Activated CD4-positive, alpha-beta T cell treated with anti-CD3 and anti-CD28 coated beads, Interleukin-2, Interleukin-6, amounts not matched to agents 100 ng/mL and 50 ng/mL, durations not matched to agents 16 hours and 8 hours (primary cell): ENCODE data around the gene AQP6.

Source experiments
- DNase-seq: peaks from one replicate; pipeline ENCODE4 v3.0.0-alpha.2; 2020

The AQP6 gene

DNA sequence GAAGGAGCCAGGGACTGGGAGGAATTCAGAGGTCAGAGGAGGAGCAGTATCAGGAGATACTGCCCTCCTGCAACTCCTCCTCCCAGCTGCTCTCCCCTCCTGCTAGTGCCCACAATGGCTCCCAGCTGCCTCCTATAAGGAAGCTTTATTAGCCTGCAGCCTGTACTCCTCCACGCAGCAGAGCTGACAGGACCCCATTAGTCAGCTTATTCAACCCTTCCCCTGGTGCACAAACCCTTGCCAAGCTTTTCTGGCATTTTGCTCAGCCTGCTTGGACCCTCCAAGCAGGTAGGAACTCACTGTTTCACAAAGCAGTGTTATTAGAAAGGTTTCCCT lies 29.2 kb upstream of the AQP6 start:
- no peak for DNase-seq

DNA sequence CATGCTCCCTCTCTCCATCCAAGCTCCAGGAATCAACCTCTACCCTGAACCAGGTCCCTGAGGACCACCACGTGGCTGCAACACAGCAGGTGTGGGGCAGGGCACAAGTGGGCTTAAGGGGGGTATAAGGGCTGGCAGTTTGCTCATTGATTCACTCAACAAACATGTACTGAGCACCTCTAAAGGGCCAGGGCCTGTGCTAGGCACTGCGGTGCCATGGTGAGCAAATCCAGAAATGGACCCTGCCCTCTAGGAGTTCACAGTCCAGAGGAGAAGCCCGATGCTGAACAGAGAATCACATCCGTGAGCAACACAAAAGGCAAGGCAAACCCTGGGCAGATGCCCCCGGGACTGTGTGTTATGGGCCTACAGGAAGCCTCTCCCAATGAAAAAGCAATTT lies 28.7 kb upstream of the AQP6 start:
- no peak for DNase-seq

DNA sequence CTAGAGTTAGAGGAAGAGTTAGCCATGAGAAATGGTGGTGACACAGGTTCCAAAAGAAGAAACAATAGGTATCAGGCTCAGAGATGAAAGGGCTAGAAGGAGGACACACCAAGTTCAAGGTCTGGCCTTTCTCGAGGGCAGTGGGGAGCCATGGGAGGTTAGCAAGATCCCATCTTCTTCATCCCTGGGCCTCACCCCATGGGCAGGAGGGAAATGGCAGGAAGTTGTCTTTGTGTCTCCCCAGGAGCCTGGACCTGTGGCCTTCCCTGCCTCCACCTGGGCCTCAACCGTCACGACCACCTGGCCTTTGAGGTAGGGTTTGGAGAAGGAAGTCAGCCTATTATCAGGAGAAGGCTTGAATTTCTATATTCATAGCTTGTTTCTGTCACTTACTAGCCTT lies 28.0 kb upstream of the AQP6 start:
- no peak for DNase-seq

DNA sequence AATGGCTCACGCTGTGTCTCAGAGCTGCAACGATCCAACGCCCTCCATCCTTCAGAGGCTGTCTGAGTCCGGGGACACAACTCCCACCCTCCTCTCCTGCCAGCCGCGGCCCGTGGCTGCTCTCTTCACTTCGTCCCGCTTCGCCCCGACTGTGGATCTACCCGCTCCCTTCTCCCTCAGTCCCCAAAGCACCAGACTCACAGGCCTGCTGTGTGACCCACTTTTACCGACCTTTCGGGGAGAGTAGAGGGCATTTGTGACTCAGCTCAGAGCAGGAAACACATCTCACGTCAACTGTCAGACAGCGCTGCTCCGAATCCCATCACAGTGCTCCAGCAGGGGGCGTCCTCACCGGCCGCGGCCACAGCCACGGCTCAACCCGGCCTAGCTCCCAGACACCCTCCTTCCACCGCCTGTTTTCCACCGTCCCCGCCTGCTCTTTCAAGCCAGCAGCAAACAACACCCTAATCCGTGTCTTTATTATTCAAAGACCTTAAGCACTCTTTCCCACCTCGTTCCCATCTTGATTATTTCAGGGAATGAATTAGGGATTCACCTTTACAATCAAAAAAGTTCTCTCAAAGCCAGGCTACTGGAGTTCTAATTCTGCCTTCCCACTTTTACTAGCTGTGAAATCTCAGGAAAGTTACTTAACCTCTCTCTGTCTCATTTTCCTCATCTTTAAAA lies 27.2 kb upstream of the AQP6 start:
- DNase-seq: peak; percentile 94

DNA sequence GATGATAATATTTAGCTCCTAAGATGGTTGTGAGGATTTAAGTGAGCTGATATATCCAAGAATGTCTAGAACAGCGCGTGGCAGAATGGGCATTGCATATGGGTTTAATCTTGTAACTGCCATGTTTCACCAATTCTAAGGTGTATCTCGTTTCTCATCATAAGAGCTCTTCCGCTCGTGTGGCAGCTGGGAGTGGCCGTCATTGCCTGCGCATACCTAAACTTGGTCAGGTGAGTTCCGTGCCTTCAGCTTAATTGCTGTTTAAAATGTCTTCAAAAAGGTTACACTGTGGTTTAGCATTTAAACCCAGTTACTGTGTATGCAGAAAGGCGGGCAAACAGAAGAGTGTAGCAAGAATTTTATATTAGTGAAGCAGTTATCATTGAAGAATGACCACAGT lies 26.7 kb upstream of the AQP6 start:
- DNase-seq: no peak

DNA sequence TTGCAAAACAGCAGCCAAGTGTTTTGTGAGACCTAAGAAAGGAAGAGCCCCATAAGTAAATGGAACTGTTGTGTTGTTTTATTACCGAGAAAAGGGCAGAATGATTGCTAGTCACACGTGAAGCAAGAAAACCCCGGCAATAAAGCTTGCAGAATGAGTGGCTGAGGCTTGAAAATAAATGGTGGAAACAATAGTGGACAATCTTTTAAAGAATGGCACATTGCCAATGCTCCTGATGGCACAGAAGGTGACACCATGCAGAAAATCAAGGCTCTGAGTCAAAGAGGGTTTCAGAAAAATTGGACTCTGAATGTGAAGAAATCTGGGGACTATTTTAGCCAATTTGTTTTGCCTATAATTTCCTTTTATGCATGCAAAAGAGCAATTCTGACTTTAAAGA lies 26.2 kb upstream of the AQP6 start:
- no peak for DNase-seq

DNA sequence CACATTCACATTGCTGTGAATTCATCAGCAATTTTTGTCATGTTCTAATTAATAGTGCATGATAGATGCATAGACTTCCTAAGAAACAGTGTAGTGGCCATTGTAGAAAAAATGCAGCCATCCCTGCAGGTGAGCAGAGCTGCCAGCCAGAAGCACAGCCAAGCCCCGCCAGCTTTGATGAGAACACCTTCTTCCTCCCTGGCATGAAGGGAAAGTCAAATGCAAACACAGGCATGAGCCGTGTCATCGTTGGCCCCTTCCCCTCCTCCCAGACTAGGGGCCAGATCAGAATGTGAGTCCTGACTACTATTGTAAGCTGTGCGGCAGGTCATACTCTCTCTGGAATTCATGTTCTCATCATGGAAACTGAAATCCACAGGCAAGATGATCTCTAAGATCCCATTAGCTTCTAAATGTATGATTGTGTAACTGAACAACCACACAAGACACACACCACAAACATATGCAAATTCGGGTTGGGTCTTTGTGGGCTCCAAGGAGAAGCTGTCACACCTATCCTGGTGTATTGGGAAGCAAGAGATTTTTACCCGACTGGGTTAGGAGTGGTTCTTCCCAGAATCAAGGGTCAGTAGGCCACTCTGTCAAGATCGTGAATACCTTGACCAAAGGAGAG lies 25.0 kb upstream of the AQP6 start:
- DNase-seq: no peak

DNA sequence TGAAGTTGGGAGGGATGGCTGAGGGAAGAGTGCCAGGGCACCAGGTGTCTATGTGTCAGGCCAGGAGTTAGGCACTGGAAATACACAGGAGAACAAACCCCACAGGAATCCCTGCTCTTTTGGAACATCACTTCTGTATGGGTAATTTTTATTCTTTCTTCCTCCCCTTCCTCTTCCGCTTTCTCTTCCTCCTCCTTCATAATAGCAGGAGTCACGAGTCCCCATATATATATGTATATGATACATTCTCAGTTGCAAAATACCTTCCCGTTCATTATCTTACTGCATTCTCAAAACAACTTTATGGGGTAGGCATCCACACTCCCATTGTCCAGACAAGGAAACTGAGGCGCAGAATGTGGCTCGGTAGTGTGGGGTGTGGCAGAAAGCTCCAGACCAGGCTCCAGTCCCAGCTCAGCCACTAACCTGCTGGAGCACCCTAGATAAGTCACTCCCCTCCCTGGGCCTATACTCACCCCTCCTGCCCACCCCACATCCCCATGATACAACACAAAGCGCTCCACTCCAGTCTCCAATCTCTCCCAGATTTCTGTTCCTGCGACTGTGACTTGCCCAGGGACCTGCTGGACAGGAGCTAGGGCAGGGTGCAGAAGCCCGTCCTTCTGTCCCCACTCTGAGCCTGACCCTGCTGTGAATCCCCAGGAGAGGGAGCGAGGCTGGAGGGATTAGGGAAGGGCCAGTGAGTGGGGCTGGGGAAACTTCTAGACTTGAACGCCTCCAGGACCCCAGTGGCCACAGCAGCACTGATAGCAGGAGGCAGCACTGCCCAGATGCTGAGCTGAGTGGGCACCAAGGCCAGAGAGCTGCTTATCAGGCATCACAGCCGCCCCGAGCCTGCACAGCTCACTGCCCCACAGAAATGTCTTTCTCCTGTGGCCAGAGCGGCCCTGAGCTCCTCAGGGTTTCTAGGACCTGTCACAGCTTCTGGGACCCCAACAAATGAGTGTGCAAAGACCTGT lies 23.6 kb upstream of the AQP6 start:
- no peak for DNase-seq

DNA sequence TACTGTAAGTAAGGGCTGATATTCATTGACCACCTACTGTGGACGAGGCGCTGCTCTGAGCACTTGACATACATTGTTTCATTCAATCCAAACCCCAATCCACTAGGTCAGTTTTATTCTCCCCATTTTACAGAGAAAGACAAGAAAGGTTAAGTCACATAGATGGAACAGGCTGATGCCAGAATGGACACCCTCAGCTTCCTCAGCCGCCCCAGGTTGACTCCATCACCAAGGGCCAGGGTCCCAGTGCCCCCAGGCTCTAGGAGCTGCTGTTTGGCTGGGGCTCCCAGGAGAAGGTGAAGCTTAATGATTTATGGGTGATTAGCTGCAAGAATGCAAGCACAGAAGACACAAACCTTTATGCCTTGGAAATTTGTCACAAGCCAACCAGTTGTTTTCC lies 22.9 kb upstream of the AQP6 start:
- no peak for DNase-seq

DNA sequence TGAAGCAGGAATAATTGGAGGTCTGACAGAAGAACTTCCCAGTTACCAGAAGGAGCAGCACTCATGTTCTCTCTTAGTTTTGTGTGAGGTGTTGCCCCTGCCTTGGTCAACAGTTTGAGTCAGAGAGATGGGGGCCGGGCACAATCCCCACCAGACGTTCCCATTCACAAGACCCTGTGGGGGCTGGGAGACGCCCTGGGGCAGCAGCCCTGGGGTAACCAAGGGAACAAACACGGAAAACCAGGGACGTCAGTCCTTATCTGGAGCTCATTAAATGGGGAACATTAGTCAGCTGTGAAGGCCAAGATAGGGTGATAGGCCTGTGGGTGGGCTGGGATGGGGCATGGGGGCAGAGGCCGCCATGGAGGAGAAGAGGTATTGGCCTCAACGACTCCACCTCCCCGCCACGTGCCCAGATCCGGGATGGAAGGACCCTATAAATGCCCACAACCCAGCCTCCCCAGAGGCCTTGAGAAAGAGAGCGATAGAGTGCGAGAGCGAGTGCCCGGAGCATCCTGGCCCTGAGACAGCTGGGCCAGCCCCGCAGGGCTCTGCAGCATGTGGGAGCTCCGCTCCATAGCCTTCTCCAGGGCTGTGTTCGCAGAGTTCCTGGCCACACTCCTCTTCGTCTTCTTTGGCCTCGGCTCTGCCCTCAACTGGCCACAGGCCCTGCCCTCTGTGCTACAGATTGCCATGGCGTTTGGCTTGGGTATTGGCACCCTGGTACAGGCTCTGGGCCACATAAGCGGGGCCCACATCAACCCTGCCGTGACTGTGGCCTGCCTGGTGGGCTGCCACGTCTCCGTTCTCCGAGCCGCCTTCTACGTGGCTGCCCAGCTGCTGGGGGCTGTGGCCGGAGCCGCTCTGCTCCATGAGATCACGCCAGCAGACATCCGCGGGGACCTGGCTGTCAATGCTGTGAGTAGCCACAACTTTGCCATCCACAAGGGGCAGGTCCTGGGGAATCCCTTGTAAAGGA lies 22.2 kb upstream of the AQP6 start, which contains the start of gene AQP2:
AQP2 (plus strand) TSS at position 465 of the 979 bp plus-strand sequence; CDS start at position 559, 94 bp downstream.
- no peak for DNase-seq

DNA sequence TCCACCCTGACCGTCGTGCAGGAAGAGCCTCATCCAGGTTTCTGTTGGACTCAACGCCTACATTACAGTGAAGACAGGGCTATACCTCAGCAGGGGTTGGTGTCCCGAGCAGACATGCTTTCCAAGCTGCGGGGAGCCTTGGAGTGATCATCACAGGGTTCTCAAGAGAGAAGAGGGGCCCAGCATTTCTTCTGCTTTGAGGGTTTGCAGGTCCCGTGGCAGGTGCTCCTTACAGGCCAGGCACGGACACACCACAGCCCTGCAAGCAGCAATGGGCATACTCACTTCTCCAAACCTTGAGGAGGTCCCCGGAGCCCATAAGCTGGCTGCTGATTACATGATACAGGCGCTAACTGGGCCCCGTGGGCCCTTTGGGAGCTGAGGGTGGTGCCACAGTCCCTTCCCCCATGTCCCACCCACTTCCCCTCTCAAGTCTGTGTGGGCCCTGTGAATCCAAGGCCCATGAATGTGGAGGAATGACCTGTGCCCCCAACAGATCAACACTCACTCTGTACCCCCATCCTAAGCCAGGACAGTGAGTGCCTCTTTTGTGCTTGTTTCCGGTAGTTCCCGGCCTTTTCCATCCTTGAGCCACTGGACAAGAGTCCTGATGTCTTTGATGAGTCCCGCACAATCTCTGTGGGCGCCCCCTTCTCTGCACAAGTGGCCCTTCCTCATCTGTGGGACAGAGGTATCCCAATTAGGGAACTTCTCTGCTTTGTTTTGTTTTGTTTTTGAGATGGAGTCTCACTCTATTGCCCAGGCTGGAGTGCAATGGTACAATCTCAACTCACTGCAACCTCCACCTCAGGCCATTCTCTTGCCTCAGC lies 21.1 kb upstream of the AQP6 start:
- DNase-seq: no peak

DNA sequence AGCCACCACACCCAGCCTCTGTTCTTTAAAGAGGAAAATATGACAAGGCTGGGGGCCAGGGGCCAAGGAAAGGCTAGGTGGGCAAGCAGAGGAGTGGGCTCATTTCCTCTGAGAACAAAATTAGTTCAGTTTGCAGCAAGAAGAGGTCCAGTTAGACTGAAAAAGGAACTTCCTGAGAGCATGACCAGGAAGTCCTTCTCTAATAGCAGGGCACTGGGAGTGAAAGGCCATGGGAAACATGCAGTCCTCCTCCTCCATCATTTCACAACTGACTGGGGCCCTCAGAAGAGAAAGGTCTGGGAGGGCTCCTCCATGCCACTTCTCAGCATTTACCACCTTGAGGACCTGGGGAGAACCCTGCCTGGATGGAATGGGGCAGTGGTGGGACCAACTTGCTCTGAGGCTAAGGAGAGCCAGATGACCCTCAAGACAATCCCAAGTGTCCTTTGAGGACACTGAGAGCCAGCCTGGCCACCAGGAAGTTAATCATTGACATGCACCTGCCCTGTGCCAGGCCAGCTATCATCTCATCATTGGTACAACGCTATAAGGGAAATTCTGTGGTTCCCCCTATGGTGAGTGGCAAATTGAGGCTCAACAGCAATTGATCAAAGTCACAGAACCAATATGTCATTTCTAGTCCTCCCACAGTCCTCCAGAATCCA lies 20.2 kb upstream of the AQP6 start:
- no peak for DNase-seq

DNA sequence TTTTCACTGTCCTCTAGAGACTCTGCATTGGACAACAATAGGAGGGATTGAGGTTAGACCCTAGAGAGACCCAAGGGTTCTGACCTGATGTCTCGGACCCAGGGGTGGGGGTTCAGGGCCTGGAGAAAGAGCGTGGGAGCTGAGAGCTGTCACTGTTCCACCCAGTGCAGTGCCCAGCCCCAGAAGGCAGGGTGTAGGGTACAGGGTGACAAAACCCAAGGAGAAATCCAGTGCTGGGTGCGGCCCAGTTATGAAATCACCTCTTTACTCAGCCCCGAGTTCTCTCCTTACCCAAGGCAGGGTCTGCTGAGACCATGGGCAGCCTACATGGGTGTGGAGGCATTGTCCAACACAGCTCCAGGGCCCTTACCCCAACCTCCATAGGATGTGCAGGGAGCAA lies 19.6 kb upstream of the AQP6 start:
- DNase-seq: no peak

DNA sequence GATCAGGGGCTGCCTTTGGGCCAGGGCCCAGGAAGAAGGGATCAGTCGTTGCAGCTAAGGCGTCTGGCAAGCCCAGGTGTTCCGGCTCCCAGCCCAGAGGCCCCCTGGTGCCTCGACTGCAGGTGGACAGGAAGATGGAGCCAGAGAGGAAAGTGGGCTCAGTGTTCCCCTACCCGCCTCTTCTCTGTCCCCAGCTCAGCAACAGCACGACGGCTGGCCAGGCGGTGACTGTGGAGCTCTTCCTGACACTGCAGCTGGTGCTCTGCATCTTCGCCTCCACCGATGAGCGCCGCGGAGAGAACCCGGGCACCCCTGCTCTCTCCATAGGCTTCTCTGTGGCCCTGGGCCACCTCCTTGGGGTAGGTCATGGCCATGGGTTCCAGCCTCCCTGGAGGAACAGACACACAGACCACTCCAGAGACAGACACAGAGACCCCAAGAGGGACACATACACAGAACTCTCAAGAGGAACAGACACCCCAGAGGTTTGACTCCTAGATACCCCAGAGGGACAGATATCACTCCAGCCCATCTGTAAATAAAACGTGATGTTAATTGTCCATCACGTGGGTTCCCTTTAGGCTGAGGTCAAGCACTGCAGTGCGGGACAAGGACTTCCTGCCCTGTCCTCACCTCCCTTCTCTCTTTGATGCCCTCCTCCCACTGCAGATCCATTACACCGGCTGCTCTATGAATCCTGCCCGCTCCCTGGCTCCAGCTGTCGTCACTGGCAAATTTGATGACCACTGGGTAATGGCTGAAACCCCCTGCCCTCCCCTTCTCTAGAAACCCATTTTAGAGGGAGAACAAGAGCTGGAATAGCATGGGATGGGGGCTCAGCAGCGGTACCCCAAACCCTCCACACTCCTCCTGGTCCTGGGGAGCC lies 18.5 kb upstream of the AQP6 start:
- DNase-seq: no peak

DNA sequence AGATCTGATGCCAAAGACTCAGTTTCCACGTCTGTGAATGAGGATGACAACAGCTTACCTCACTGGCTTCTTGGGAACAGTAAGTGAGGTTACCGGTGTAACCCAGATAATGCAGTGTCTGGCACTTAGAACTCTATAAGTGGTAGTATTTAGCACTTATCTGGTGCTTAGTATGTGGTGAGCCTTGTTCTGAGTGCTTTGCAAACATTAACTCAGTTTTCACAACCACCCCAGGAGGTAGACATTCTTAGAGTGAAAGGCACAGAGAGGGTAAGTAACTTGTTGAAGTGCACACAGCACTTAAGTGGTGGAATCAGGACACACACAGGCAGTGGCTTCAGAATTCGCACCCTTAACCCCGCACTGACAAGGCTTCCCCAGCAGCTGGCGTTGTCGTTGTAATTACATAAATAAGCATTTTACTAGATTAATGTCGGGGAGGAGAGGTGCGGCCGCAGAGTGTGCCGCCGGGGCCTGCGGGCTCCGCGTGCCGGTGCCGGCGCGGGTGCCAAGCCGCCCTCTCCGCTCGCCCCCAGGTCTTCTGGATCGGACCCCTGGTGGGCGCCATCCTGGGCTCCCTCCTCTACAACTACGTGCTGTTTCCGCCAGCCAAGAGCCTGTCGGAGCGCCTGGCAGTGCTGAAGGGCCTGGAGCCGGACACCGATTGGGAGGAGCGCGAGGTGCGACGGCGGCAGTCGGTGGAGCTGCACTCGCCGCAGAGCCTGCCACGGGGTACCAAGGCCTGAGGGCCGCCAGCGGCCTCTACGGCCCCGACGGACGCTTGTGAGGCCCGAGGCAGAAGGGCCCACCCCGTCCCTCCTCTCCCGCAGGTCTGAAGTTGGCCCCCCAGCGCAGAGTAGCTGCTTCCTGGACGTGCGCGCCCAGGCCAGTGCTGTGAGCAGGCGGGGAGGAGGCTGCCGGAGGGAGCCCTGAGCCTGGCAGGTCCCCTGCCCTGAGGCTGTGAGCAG lies 17.6 kb upstream of the AQP6 start:
- DNase-seq: no peak

DNA sequence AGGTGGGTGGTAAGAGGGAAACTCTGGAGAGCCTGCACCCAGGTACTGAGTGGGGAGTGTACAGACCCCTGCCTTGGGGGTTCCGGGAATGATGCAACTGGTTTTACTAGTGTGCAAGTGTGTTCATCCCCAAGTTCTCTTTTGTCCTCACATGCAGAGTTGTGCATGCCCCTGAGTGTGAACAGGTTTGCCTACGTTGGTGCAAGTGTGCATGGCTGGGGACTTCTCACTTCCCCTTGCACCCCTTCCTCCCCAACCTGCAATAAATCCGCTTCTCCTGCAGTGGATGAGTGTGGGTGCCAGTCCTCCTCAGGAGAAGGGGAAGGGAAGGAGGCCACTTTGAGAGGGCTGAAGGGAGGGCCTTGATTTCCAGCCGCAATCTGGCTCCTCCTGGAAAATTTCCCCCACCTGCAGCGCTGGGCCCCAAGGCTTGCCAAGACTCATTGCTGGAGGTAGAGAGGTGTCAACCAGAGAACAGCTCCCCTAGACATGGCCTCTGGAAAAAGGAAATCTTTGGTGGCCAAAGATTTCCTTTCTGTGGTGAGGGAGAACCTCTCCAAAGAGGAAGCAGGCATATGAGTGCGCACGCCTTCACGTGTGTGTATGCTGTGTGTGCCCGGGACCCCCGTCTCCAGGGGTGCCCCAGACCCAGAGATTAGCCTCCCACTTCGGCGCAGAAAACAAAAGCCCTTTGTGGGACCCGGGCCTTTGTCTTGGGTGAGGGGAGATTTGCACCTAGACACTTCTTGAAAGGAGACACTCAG lies 16.7 kb upstream of the AQP6 start:
- DNase-seq: no peak

DNA sequence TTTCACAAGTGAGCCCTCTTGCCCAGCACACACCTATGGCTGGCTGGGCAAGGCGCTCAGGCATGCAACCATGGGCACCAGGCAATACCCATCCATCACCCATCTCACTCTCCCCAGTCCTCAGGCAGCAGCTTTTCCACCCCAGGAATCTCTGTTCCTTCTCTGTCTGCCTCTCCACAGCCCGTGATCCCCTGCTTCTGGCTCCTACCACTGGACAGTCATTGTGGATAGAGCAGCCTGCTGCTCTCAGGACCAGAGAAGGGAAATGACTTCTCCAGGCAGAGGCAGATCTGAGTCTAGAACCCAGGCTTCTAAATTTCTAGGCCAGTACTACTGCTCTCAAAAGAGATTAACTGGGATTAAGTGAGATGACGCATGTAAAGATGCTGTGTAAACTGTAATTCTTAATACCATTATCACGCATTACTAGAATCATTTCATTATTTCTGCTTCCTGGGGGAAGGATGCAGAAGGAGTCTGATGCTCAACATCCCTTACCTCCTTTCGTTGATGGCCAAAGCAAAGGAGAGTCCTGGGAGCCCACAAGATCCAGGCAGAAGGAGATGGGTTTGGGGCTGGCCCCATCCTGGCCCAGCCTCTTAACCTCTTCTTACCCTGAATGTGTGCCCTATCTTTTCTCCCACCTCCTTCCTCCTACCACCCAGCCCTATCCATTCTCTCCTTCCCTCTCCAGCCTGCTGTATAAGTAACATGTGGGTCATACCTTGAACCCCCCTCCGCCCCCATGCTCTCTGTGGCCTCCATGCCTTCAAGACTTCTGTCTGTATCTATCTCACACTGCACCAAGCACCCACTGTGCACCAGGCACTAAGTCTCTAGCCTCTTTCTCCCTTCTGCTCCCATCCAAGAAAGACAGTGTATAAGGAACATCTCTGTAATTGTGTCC lies 15.8 kb upstream of the AQP6 start:
- DNase-seq: no peak
